ENCODE results near the gene MCRIP1. TPM values are rescaled to one million over a fixed set of nuclear protein-coding genes. Genes with fewer than 3 reads are reported as not detected.
A peak's percentile ranks its signal among the peaks of the same experiment; 100 is the strongest.

MCRIP1 gene
- total RNA-seq: 10 to 100 TPM in 3 of 4 donors, 1 to 10 TPM in 1; 8.3 to 36.2 (median 25.2) TPM

- peak within 1 kb of the TSS; percentile 79 to 95 (median 84) for H3K4me3 ChIP-seq
- H3K27ac ChIP-seq: peak within 1 kb of the TSS; percentile 99 to 100 (median 99)
- no peaks in the 10 kb centered on the region for H3K9me3 ChIP-seq
- H3K27me3 ChIP-seq: no peaks in the 10 kb centered on the region
- intact Hi-C loops (cut with DNase I; ENCODE audit: low total_unique reads) (loop anchor here (1.0 to 5.0 kb wide), 2 partner anchors 28 to 79 kb away; partner anchors contain the start of gene PCYT2), in situ Hi-C loops (cut with MboI; ENCODE audit: low sequenced_read_pairs in 4 of 4) (no loop called here)
- H3K36me3 ChIP-seq: no peaks in the 10 kb centered on the region
- peaks cover 31 to 36% of the 10 kb centered on the region in 2 donors for H3K4me1 ChIP-seq
- DNase-seq (peak; percentile 91 to 93), ATAC-seq (peak; percentile 27 to 38)
- TF ChIP-seq POLR2A (IDR thresholded peaks at IDR 0.05): peak; percentile 94 to 96
- TF ChIP-seq CTCF (IDR thresholded peaks at IDR 0.05 in 4 of 5, conservative IDR thresholded peaks at IDR 0.05 in 1 of 5): peak in 1 of 5 experiments; percentile 7
Observed at GRCh38 chr17:81833160-81833920, at the start of gene MCRIP1. Gene MCRIP1, minus strand, starts transcription at chr17:81833291. Its CDS starts 8,785 bp downstream, at chr17:81824506.

- no peak for ATAC-seq
- in situ Hi-C loops (cut with MboI; ENCODE audit: low sequenced_read_pairs in 4 of 4): no loop called here
- intact Hi-C loops (cut with DNase I; ENCODE audit: low total_unique reads): no loop called here
Observed at GRCh38 chr17:81879121-81879520, 46.0 kb upstream of the MCRIP1 start.

GRCh38 chr17:81878294-81878693, 45.2 kb upstream of the MCRIP1 start:
- TF ChIP-seq CTCF (IDR thresholded peaks at IDR 0.05 in 4 of 5, conservative IDR thresholded peaks at IDR 0.05 in 1 of 5) (no peak), POLR2A (IDR thresholded peaks at IDR 0.05) (no peak)
- H3K27ac ChIP-seq: no peak overlapping the region
- intact Hi-C loops (cut with DNase I; ENCODE audit: low total_unique reads): no loop called here
- H3K9me3 ChIP-seq: no peaks in the 10 kb centered on the region
- DNase-seq (no peak), ATAC-seq (no peak)
- no peaks in the 10 kb centered on the region for H3K4me1 ChIP-seq
- in situ Hi-C loops (cut with MboI; ENCODE audit: low sequenced_read_pairs in 4 of 4): no loop called here
- peaks cover 0 to 42% of the 10 kb centered on the region in 2 donors for H3K36me3 ChIP-seq
- no peaks in the 10 kb centered on the region for H3K27me3 ChIP-seq
- H3K4me3 ChIP-seq: no peak overlapping the region

More at GRCh38 chr17:81879121-81879520, 46.0 kb upstream of the MCRIP1 start:
- Histone ChIP-seq H3K36me3 (peaks cover 0 to 42% of the 10 kb centered on the region in 2 donors), H3K27ac (no peak overlapping the region), H3K4me1 (no peaks in the 10 kb centered on the region), H3K9me3 (no peaks in the 10 kb centered on the region), H3K27me3 (no peaks in the 10 kb centered on the region), H3K4me3 (no peak overlapping the region)
- DNase-seq: no peak
- TF ChIP-seq POLR2A (IDR thresholded peaks at IDR 0.05) (no peak), CTCF (IDR thresholded peaks at IDR 0.05 in 4 of 5, conservative IDR thresholded peaks at IDR 0.05 in 1 of 5) (no peak)

GRCh38 chr17:81877569-81877968, 44.5 kb upstream of the MCRIP1 start:
- DNase-seq: no peak
- H3K4me1 ChIP-seq: peaks cover under 1 to 4% of the 10 kb centered on the region in 2 donors
- H3K9me3 ChIP-seq: no peaks in the 10 kb centered on the region
- TF ChIP-seq CTCF (IDR thresholded peaks at IDR 0.05 in 4 of 5, conservative IDR thresholded peaks at IDR 0.05 in 1 of 5) (no peak), POLR2A (IDR thresholded peaks at IDR 0.05) (no peak)
- in situ Hi-C loops (cut with MboI; ENCODE audit: low sequenced_read_pairs in 4 of 4): no loop called here
- no peak overlapping the region for H3K27ac ChIP-seq
- H3K4me3 ChIP-seq: no peak overlapping the region
- ATAC-seq: no peak
- peaks cover 0 to 38% of the 10 kb centered on the region in 2 donors for H3K36me3 ChIP-seq
- H3K27me3 ChIP-seq: no peaks in the 10 kb centered on the region
- intact Hi-C loops (cut with DNase I; ENCODE audit: low total_unique reads): no loop called here
